AG10803 (cell line): Measurements from ENCODE around the gene CCDC146.

Experiments used
- DNase-seq: peaks from one replicate; pipeline ENCODE4 v3.0.0; 2010; ENCODE audit warnings: low read depth
- H3K4me3 ChIP-seq: 2 replicates; pipeline ENCODE4 v1.5.1; 2011; ENCODE audit warnings: mild to moderate bottlenecking, low read length, control low read depth
- CTCF ChIP-seq: conservative IDR thresholded peaks from 2 replicates; pipeline ENCODE4 v1.5.1; 2011; ENCODE audit warnings: mild to moderate bottlenecking, low read length, control low read depth, inconsistent platforms

Gene CCDC146

GRCh38 chr7:77281780-77282478 lies 159.5 kb downstream of the CCDC146 start:
- no peak for TF ChIP-seq CTCF
- DNase-seq, result peak; percentile 25
- H3K4me3 ChIP-seq, result no peak overlapping the region

GRCh38 chr7:77282897-77283296 lies 160.5 kb downstream of the CCDC146 start:
- TF ChIP-seq CTCF, result no peak
- no peak for DNase-seq
- H3K4me3 ChIP-seq, result no peak overlapping the region

GRCh38 chr7:77284005-77284404 lies 161.6 kb downstream of the CCDC146 start:
- TF ChIP-seq CTCF, result no peak
- no peak overlapping the region for H3K4me3 ChIP-seq
- DNase-seq, result no peak

GRCh38 chr7:77284616-77285015 lies 162.2 kb downstream of the CCDC146 start:
- no peak for DNase-seq
- no peak overlapping the region for H3K4me3 ChIP-seq
- TF ChIP-seq CTCF, result no peak

DNA sequence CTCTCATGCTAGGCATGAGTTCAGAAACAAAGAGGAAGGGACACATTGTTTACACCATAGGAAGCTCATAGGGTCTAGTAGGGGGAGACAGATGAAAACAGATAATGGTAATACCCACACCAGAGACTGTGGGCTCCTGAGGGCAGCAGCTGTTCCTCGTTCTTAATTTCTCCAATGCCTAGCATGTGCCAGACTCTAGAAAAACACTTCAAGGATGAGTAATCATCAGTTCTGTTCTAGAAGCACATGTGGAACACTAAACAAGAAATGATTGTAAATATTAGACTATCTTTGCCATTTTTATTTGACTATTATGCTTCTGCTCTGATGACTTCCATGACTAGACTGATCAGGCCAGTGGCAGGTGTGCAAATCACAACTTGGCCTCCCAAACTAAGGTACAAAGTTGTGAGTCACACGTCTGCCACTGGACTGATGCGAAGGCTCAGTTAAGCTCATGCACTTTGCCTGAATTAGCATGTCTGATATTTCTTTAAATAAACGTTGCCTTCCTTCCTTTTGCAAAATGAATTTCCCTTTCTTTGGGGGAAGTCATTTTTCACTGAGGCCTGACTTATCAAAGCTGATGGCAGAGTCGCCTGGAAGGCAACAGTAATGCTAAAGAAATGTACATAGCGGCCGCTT lies 166.4 kb downstream of the CCDC146 start:
- no peak for TF ChIP-seq CTCF
- no peak for DNase-seq
- H3K4me3 ChIP-seq, result no peak overlapping the region

DNA sequence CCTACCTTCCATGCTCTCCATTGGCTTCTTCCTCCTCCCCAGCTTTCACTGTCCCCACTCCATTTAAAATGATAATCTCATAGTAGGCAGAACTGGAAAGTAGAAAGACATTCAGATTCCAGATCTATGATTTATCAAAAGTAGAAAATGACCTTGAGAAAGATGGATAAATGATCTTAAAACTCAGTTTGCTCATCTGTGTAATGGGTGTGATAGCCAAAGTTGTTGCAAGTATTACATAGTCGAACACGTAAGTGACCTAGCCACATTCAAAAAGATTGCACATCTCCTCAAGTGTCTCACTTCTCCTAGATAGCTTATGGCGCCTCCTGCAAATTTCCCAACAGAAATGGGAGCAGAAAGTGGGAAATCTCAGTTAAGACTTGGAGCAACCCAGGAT lies 167.0 kb downstream of the CCDC146 start:
- TF ChIP-seq CTCF, result no peak
- no peak overlapping the region for H3K4me3 ChIP-seq
- DNase-seq, result no peak

DNA sequence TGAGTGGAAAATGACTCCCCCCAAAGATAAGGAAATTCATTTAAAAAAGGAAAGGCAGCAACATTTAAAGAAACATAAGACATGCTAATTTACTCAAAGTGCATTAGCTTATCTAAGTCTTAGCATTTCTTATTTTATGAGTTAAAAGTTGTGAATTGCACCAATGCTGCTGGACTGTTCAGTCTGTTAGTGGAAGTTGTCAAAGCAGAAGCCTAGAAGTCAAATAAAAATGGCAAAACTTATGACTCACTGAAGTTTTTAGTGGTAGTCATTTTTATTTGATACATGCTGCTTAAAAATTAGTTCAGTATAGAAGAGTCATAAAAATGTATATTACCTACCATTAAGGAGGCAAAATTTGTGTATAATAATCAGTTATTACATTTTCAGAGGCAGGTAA lies 168.0 kb downstream of the CCDC146 start:
- no peak overlapping the region for H3K4me3 ChIP-seq
- DNase-seq, result no peak
- TF ChIP-seq CTCF, result no peak
